A673 (cell line): ENCODE data around the gene PTGES2. TPM values are rescaled to one million over a fixed set of nuclear protein-coding genes. Genes with fewer than 3 reads are reported as not detected.

Experiments
- BruUV-seq: library from RNA; stranded (reverse); fragments of 400-500 nt; replicated peaks from 2 replicates; lab custom pipeline; 2021; lab: Mats Ljungman, UMichigan
- CTCF ChIA-PET: fragments of 300-600 bp; sonication (Branson Sonifier 250); formaldehyde crosslinking; loops from one replicate; lab custom pipeline; 2022; ENCODE audit warnings: antibody characterized with exemption; lab: Charles Lee
- POLR2A ChIA-PET: fragments of 300-600 bp; sonication (Branson Sonifier 250); formaldehyde crosslinking; loops from one replicate; lab custom pipeline; 2022; ENCODE audit warnings: antibody characterized with exemption; ENCODE audit not compliant: low non-redundant PET; lab: Charles Lee
- DNase-seq: peaks from one replicate; pipeline ENCODE4 v3.0.0-alpha.2; 2015; ENCODE audit warnings: low spot score
- H3K27ac ChIP-seq: fragments of 200-600 bp; sonication (generic); 2 replicates; pipeline ENCODE4 v1.5.1; 2016; ENCODE audit warnings: mixed run types, low read depth, mild to moderate bottlenecking, mixed read lengths, antibody characterized with exemption, low read length; ENCODE audit not compliant: poor library complexity, severe bottlenecking
- H3K27me3 ChIP-seq: fragments of 200-600 bp; sonication (generic); replicated peaks from 2 replicates; pipeline ENCODE4 v1.6.1; 2017; ENCODE audit warnings: mixed run types, low read depth, mild to moderate bottlenecking, mixed read lengths, antibody characterized with exemption, low read length; ENCODE audit not compliant: insufficient read depth, poor library complexity
- H3K36me3 ChIP-seq: fragments of 200-600 bp; sonication (generic); 2 replicates; pipeline ENCODE4 v1.6.1; 2016; ENCODE audit warnings: mixed run types, mild to moderate bottlenecking, mixed read lengths, antibody characterized with exemption, low read length; ENCODE audit not compliant: insufficient read depth, poor library complexity, severe bottlenecking
- H3K4me1 ChIP-seq: fragments of 200-600 bp; sonication (generic); 2 replicates; pipeline ENCODE4 v1.6.1; 2017; ENCODE audit warnings: mixed run types, mild to moderate bottlenecking, mixed read lengths, antibody characterized with exemption, low read length; ENCODE audit not compliant: insufficient read depth, poor library complexity, severe bottlenecking
- H3K4me3 ChIP-seq: fragments of 200-600 bp; sonication (generic); 2 replicates; pipeline ENCODE4 v1.5.1; 2016; ENCODE audit warnings: low read depth, mixed run types, mild to moderate bottlenecking, mixed read lengths, low read length; ENCODE audit not compliant: poor library complexity, severe bottlenecking
- H3K9me3 ChIP-seq: fragments of 200-600 bp; sonication (generic); 2 replicates; pipeline ENCODE4 v1.6.1; 2016; ENCODE audit warnings: mixed run types, low read depth, mild to moderate bottlenecking, mixed read lengths, antibody characterized with exemption, low read length; ENCODE audit not compliant: poor library complexity, severe bottlenecking
- EZH2 ChIP-seq: fragments of 200-600 bp; sonication (generic); IDR thresholded peaks from 2 replicates; pipeline ENCODE4 v1.6.1; 2017; ENCODE audit warnings: borderline replicate concordance, low read depth, mild to moderate bottlenecking, mixed read lengths, antibody characterized with exemption, low read length; ENCODE audit not compliant: poor library complexity, severe bottlenecking
- intact Hi-C: fragments of 100-400 bp; cut with micrococcal nuclease; formaldehyde crosslinking; loops from one replicate; pipeline ENCODE4 v1.10.0; 2022; ENCODE audit not compliant: unreplicated experiment
- total RNA-seq: library from RNA; stranded (reverse); gene quantifications from 2 replicates; pipeline ENCODE4 v1.2.3, GENCODE V29; 2021
- TF ChIP-seq, protein P1 (sequence below): fragments of 300-800, 200-600 bp; sonication (generic); conservative IDR thresholded peaks from 2 replicates; pipeline ENCODE4 v1.5.1; 2017; ENCODE audit warnings: low read depth, mild to moderate bottlenecking, antibody characterized with exemption, low read length, moderate library complexity, mixed read lengths

Gene PTGES2
- total RNA-seq, 1 experiment from 2014 or later, result 122 TPM

DNA sequence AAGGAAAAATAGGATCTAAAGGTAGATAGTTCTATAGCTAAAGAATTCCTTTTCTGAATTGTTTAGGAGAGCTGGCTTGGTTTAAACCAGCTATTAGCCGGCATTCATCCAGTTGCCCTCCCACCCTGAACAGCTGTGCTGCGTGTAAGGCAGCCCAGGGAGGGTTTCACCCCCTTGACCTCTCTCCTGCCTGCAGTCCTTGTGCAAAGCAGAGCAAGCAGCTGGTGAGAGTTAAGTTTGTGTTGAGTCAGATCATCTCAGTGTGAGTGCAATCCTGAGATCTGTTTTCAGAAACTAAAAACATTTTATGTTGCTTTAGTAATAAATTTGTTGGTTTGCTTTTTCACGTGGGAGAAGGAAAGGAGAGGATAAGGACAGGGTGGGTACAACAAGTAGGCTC is 46.5 kb downstream of the PTGES2 start:
- TF ChIP-seq EZH2, result no peak
- TF ChIP-seq, protein P1, sequence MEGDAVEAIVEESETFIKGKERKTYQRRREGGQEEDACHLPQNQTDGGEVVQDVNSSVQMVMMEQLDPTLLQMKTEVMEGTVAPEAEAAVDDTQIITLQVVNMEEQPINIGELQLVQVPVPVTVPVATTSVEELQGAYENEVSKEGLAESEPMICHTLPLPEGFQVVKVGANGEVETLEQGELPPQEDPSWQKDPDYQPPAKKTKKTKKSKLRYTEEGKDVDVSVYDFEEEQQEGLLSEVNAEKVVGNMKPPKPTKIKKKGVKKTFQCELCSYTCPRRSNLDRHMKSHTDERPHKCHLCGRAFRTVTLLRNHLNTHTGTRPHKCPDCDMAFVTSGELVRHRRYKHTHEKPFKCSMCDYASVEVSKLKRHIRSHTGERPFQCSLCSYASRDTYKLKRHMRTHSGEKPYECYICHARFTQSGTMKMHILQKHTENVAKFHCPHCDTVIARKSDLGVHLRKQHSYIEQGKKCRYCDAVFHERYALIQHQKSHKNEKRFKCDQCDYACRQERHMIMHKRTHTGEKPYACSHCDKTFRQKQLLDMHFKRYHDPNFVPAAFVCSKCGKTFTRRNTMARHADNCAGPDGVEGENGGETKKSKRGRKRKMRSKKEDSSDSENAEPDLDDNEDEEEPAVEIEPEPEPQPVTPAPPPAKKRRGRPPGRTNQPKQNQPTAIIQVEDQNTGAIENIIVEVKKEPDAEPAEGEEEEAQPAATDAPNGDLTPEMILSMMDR, result no peak
- BruUV-seq, result no TSS peak
- Histone ChIP-seq H3K4me3 (no peak overlapping the region), H3K27ac (peak overlapping the region; percentile 51), H3K4me1 (peaks cover 24% of the 10 kb centered on the region), H3K36me3 (peaks cover 26% of the 10 kb centered on the region), H3K27me3 (no peaks in the 10 kb centered on the region), H3K9me3 (no peaks in the 10 kb centered on the region)
- no peak for DNase-seq
- intact Hi-C loops, result no loop called here
- POLR2A ChIA-PET, result no interaction called here
- CTCF ChIA-PET, result interaction anchor here (1.0 kb wide), 1 partner anchor 139 kb away, joined by 4 read pairs; no protein-coding TSS in a partner anchor

- CTCF ChIA-PET, result interaction anchor here (0.6 to 1.0 kb wide), 2 partner anchors 27 to 138 kb away, joined by 4 to 6 read pairs; no protein-coding TSS in a partner anchor
- TF ChIP-seq EZH2, result no peak
- Histone ChIP-seq H3K9me3 (no peaks in the 10 kb centered on the region), H3K27me3 (no peaks in the 10 kb centered on the region), H3K4me1 (peaks cover 24% of the 10 kb centered on the region), H3K36me3 (peaks cover 19% of the 10 kb centered on the region), H3K27ac (peak overlapping the region; percentile 51), H3K4me3 (no peak overlapping the region)
- DNase-seq, result no peak
- POLR2A ChIA-PET, result interaction anchor here (0.6 kb wide), 1 partner anchor 684 kb away, joined by 3 read pairs; no protein-coding TSS in a partner anchor
- intact Hi-C loops, result no loop called here
- no TSS peak for BruUV-seq
Measured at GRCh38 chr9:128080206-128080605, 47.3 kb downstream of the PTGES2 start.

GRCh38 chr9:128078504-128079434 is 48.8 kb downstream of the PTGES2 start:
- CTCF ChIA-PET, result interaction anchor here (1.5 kb wide), 1 partner anchor 39 kb away, joined by 3 read pairs; no protein-coding TSS in a partner anchor
- intact Hi-C loops, result no loop called here
- BruUV-seq, result no TSS peak

More at GRCh38 chr9:128078504-128079434, 48.8 kb downstream of the PTGES2 start:
- Histone ChIP-seq H3K9me3 (no peaks in the 10 kb centered on the region), H3K27ac (peak overlapping the region; percentile 47), H3K36me3 (peaks cover 14% of the 10 kb centered on the region), H3K4me3 (no peak overlapping the region), H3K27me3 (no peaks in the 10 kb centered on the region), H3K4me1 (peaks cover 26% of the 10 kb centered on the region)
- TF ChIP-seq, protein P1, result no peak
- no peak for TF ChIP-seq EZH2
- DNase-seq, result no peak
- POLR2A ChIA-PET, result interaction anchor here (0.5 kb wide), 1 partner anchor 13 kb away, joined by 5 read pairs; no protein-coding TSS in a partner anchor
